Choroid plexus epithelial cell (primary cell): ENCODE data around the gene STT3B.

ENCODE experiments used
- DNase-seq: peaks from one replicate; pipeline ENCODE4 v3.0.0-alpha.2; 2010; ENCODE audit warnings: low read depth
- H3K4me3 ChIP-seq: 2 replicates; pipeline ENCODE4 v1.5.1; 2011; ENCODE audit warnings: low read depth, mild to moderate bottlenecking, control low read depth, low read length, moderate library complexity
- TF ChIP-seq, protein P1 (sequence below): conservative IDR thresholded peaks from 2 replicates; pipeline ENCODE4 v1.5.1; 2011; ENCODE audit warnings: low read depth, mild to moderate bottlenecking, control low read depth, inconsistent platforms, low read length, moderate library complexity

The STT3B gene

DNA sequence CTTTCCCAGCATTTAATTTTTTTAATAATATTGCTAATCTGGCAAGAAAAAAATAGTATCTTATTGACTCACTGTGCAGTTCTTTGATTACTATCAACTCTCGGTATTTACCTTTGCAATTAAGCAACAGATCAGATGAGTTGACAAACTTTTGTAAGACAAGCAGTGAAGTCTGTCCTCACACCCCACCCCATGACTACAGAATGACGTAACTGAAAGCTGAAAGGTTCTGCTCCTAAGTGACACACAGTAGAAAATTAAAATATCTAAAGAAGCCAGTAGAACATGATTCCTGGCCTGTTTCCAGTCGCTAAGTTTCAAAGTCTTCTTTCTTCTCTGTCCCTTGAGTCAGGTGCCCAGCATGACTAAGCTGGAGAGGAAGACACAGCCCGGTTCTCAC is 135.5 kb downstream of the STT3B start:
- H3K4me3 ChIP-seq = no peak overlapping the region
- no peak for DNase-seq
- TF ChIP-seq, protein P1, sequence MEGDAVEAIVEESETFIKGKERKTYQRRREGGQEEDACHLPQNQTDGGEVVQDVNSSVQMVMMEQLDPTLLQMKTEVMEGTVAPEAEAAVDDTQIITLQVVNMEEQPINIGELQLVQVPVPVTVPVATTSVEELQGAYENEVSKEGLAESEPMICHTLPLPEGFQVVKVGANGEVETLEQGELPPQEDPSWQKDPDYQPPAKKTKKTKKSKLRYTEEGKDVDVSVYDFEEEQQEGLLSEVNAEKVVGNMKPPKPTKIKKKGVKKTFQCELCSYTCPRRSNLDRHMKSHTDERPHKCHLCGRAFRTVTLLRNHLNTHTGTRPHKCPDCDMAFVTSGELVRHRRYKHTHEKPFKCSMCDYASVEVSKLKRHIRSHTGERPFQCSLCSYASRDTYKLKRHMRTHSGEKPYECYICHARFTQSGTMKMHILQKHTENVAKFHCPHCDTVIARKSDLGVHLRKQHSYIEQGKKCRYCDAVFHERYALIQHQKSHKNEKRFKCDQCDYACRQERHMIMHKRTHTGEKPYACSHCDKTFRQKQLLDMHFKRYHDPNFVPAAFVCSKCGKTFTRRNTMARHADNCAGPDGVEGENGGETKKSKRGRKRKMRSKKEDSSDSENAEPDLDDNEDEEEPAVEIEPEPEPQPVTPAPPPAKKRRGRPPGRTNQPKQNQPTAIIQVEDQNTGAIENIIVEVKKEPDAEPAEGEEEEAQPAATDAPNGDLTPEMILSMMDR = no peak

DNA sequence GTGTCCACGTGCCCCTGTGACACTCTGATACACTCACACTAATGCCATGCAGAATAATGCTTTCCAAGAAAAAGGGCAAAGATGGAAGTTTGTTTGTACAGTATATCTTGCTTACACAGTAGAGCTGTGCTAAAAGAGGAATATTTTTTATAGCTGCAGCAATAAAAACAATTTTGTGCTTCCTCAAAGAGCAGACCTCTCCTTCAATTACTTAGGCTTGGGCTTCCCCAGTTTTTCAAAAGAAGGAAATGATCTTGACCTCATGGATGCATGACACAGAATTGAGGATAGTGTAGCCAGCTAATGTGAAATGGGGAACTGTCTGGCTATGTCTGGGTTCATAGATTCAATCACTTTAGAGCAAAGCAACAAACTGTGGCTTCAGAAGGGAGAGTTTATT is 137.4 kb downstream of the STT3B start:
- TF ChIP-seq, protein P1 = no peak
- no peak for DNase-seq
- no peak overlapping the region for H3K4me3 ChIP-seq

DNA sequence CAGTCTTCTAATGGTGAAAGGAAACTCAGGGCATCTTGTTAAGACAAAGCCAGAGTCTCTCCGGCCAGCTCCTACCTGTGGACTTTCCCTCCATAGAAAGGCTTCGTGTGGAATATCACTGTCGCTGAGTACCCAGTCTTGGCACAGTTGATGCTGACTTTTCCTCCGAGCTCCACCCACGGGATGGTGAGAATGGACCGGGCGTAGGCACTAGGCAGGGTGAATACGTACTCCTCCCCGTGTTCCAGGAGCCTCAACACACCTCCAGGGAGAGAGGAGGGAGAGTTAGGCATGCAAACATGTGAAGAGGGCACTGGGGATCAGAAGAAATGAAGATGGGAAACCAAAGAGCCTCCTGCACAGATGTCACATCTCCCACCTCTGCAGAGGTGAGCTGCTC is 138.0 kb downstream of the STT3B start:
- TF ChIP-seq, protein P1 = no peak
- no peak overlapping the region for H3K4me3 ChIP-seq
- DNase-seq = no peak

DNA sequence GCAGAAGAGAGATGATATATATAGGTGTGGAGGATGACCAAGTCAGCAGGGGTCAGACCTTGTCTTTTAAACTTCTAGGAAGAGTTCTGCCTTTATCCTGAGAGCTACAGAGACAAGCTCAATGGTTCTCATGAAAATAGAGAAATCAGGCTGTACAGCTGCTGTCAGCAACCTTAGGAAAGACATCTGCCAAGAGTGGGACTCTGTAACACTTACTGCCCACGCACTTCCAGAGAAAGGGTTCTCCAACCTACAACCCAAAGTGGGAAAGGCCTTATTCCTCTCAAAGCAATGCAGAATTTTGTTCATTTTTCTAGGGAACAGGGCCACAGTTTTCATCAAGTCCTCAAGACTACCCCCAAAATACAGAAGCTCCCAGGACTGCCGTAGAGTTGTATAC is 138.7 kb downstream of the STT3B start:
- TF ChIP-seq, protein P1 = no peak
- no peak for DNase-seq
- H3K4me3 ChIP-seq = no peak overlapping the region

DNA sequence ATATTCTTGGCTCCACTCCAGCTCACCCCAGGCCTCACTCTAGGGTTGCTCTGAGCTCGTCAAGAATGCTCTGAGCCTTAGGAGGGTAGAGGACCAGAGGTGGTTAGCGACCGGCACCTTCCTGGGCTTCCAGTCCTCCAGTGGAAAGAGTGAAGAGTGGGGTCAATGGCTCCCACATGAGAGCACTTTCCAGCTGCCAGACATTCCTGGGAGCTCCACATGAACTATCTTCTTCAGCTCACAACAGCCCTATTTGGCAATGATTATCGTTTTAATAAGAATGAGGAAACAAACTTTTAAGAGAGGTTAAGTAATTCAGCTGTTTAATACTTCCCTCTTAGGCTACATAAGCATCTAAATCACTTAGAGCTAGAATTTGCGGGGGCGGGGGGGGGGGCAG is 139.3 kb downstream of the STT3B start:
- TF ChIP-seq, protein P1 = no peak
- peak; percentile 57 for DNase-seq
- no peak overlapping the region for H3K4me3 ChIP-seq

DNA sequence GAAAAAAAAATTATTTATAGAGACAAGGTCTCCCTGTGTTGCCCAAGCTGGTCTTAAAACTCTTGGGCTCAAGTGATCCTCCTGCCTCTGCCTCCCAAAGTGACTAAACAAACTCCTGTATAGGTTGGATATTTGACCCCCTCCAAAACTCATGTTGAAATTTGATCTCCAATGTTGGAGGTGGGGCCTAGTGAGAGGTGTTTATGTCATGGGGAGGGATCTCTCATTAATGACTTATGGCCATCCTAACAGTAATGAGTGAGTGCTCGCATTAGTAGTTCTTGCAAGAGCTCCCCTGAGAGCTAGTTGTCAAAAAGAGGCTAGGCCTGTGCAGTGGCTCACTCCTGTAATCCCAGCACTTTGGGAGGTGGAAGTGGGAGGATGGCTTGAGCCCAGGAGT is 141.2 kb downstream of the STT3B start:
- TF ChIP-seq, protein P1 = no peak
- no peak for DNase-seq
- H3K4me3 ChIP-seq = no peak overlapping the region

DNA sequence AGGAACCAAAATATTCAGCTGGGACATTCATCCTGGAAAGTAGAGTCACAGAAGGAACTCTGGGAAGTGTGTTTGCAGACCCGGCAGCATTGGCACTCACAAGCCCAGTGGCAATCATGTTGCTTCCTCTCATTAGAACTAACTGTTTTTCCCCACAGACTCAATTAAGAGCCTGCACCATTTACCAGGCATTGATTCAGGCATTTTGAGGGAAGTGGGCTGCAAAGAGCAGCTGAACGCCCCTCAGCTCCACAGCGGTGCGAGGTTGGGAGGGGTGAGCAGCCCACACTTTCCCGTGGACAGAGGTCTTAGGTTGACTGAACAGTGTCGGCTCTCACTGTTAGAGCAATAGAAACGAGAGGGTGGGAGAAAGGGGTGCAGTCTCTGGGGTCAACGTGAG is 143.8 kb downstream of the STT3B start:
- DNase-seq = no peak
- TF ChIP-seq, protein P1 = no peak
- no peak overlapping the region for H3K4me3 ChIP-seq
